Measurements from ENCODE around the gene MIAT.

DNA sequence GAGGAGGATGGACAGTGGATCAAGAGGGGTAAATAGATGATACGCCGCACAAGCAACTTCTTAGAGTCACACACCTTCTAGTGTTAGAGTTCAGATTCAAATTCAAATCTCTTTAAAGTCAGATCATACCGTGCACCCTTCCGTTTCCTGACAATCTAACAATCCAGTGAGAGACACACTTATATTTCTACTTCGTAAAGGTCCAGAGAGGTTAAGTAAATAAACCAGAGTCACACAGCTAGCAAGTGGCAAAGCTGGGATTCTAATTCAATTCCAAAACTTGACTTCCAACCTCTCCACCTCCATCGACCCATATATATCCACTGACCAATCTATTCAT lies 34.0 kb downstream of the MIAT start:
- TF ChIP-seq, protein P1, sequence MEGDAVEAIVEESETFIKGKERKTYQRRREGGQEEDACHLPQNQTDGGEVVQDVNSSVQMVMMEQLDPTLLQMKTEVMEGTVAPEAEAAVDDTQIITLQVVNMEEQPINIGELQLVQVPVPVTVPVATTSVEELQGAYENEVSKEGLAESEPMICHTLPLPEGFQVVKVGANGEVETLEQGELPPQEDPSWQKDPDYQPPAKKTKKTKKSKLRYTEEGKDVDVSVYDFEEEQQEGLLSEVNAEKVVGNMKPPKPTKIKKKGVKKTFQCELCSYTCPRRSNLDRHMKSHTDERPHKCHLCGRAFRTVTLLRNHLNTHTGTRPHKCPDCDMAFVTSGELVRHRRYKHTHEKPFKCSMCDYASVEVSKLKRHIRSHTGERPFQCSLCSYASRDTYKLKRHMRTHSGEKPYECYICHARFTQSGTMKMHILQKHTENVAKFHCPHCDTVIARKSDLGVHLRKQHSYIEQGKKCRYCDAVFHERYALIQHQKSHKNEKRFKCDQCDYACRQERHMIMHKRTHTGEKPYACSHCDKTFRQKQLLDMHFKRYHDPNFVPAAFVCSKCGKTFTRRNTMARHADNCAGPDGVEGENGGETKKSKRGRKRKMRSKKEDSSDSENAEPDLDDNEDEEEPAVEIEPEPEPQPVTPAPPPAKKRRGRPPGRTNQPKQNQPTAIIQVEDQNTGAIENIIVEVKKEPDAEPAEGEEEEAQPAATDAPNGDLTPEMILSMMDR (IDR thresholded peaks at IDR 0.05), result no peak
- TF ChIP-seq EP300 (IDR thresholded peaks at IDR 0.05) (no peak), POLR2AphosphoS5 (IDR thresholded peaks at IDR 0.05) (no peak)
